H9 (cell line): ENCODE data around the gene POLH. TPM values are rescaled to one million over a fixed set of nuclear protein-coding genes. Genes with fewer than 3 reads are reported as not detected.
"Not testable (repeated sequence)": the region's sequence is repeated elsewhere in the genome, so short reads cannot be mapped to it uniquely, and the experiment has no call there.

ENCODE experiments used
- DNase-seq: peaks from one replicate; pipeline ENCODE4 v3.0.0-alpha.2; 2017
- H2AFZ ChIP-seq: one replicate; pipeline ENCODE4 v1.6.1; 2013; ENCODE audit warnings: mild to moderate bottlenecking, low read length, control low read depth, moderate library complexity
- H2AK5ac ChIP-seq: 2 replicates; pipeline ENCODE4 v1.6.1; 2013; ENCODE audit warnings: low read length, control low read depth, mixed read lengths; ENCODE audit not compliant: insufficient read length
- H2BK120ac ChIP-seq: one replicate; pipeline ENCODE4 v1.6.1; 2013; ENCODE audit warnings: low read depth, mild to moderate bottlenecking, low read length, control low read depth, inconsistent platforms; ENCODE audit not compliant: poor library complexity, severe bottlenecking
- H2BK12ac ChIP-seq: 2 replicates; pipeline ENCODE4 v1.6.1; 2013; ENCODE audit warnings: low read length, control low read depth, mixed read lengths, low read depth; ENCODE audit not compliant: insufficient read length
- H2BK15ac ChIP-seq: 2 replicates; pipeline ENCODE4 v1.6.1; 2013; ENCODE audit warnings: low read depth, low read length, control low read depth
- H2BK20ac ChIP-seq: one replicate; pipeline ENCODE4 v1.6.1; 2013; ENCODE audit warnings: low read depth, mild to moderate bottlenecking, low read length, control low read depth, inconsistent platforms; ENCODE audit not compliant: poor library complexity, severe bottlenecking
- H2BK5ac ChIP-seq: 2 replicates; pipeline ENCODE4 v1.6.1; 2013; ENCODE audit warnings: low read length, control low read depth, mixed read lengths; ENCODE audit not compliant: insufficient read length
- H3K14ac ChIP-seq: 2 replicates; pipeline ENCODE4 v1.6.1; 2013; ENCODE audit warnings: low read length, control low read depth; ENCODE audit not compliant: insufficient read depth
- H3K18ac ChIP-seq: 2 replicates; pipeline ENCODE4 v1.6.1; 2013; ENCODE audit warnings: low read depth, mild to moderate bottlenecking, mixed read lengths, low read length, control low read depth; ENCODE audit not compliant: insufficient read length
- H3K23ac ChIP-seq: 2 replicates; pipeline ENCODE4 v1.6.1; 2013; ENCODE audit warnings: low read length, control low read depth, mixed read lengths, low read depth; ENCODE audit not compliant: insufficient read length
- H3K23me2 ChIP-seq: 2 replicates; pipeline ENCODE4 v1.6.1; 2013; ENCODE audit warnings: low read depth, mild to moderate bottlenecking, mixed read lengths, low read length, control low read depth; ENCODE audit not compliant: insufficient read length, poor library complexity, severe bottlenecking
- H3K27ac ChIP-seq: 2 replicates; pipeline ENCODE4 v1.5.1; 2013; ENCODE audit warnings: low read length, control low read depth, mixed read lengths, low read depth; ENCODE audit not compliant: insufficient read length
- H3K27me3 ChIP-seq: 2 replicates; pipeline ENCODE4 v1.6.1; 2013; ENCODE audit warnings: low read length, control low read depth, inconsistent platforms; ENCODE audit not compliant: insufficient read depth
- H3K4ac ChIP-seq: 2 replicates; pipeline ENCODE4 v1.6.1; 2013; ENCODE audit warnings: low read depth, mild to moderate bottlenecking, control low read depth, inconsistent platforms, low read length, moderate library complexity
- H3K4me1 ChIP-seq: 2 replicates; pipeline ENCODE4 v1.6.1; 2013; ENCODE audit warnings: low read length, control low read depth, inconsistent platforms; ENCODE audit not compliant: insufficient read depth
- H3K4me2 ChIP-seq: 2 replicates; pipeline ENCODE4 v1.6.1; 2013; ENCODE audit warnings: low read length, control low read depth, mixed read lengths; ENCODE audit not compliant: insufficient read length, insufficient read depth
- H3K56ac ChIP-seq: 2 replicates; pipeline ENCODE4 v1.6.1; 2013; ENCODE audit warnings: low read depth, mild to moderate bottlenecking, mixed read lengths, low read length, control low read depth; ENCODE audit not compliant: insufficient read length
- H3K79me1 ChIP-seq: 2 replicates; pipeline ENCODE4 v1.6.1; 2013; ENCODE audit warnings: low read depth, mild to moderate bottlenecking, moderate library complexity, low read length, control low read depth, inconsistent platforms; ENCODE audit not compliant: insufficient read depth, poor library complexity, severe bottlenecking
- H3K79me2 ChIP-seq: 2 replicates; pipeline ENCODE4 v1.6.1; 2013; ENCODE audit warnings: low read length, control low read depth, inconsistent platforms; ENCODE audit not compliant: insufficient read depth
- H3K9ac ChIP-seq: 2 replicates; pipeline ENCODE4 v1.6.1; 2013; ENCODE audit warnings: low read length, control low read depth, mixed read lengths; ENCODE audit not compliant: insufficient read length; ENCODE audit errors: extremely low read depth
- H3K9me3 ChIP-seq: one replicate; pipeline ENCODE4 v1.6.1; 2013; ENCODE audit warnings: low read depth, low read length, inconsistent platforms; ENCODE audit not compliant: control insufficient read depth
- H3T11ph ChIP-seq: one replicate; pipeline ENCODE4 v1.6.1; 2013; ENCODE audit warnings: mild to moderate bottlenecking, low read length, control low read depth, inconsistent platforms
- H4K20me1 ChIP-seq: one replicate; pipeline ENCODE4 v1.6.1; 2013; ENCODE audit not compliant: control insufficient read depth, insufficient read length, insufficient read depth
- H4K5ac ChIP-seq: 2 replicates; pipeline ENCODE4 v1.6.1; 2013; ENCODE audit warnings: low read depth, mild to moderate bottlenecking, mixed read lengths, low read length, control low read depth; ENCODE audit not compliant: insufficient read length
- H4K8ac ChIP-seq: replicated peaks from 2 replicates; pipeline ENCODE4 v1.6.1; 2013; ENCODE audit warnings: low read length, control low read depth, mixed read lengths, low read depth; ENCODE audit not compliant: insufficient read length
- H4K91ac ChIP-seq: 2 replicates; pipeline ENCODE4 v1.6.1; 2013; ENCODE audit warnings: low read depth, mild to moderate bottlenecking, moderate library complexity, mixed read lengths, low read length, control low read depth; ENCODE audit not compliant: insufficient read length
- H3K27ac Mint-ChIP-seq, 3 experiments: 2 replicates in 2 of 3; 3 replicates in 1 of 3; pipeline ENCODE4 v1.8.0; 2020 to 2021; ENCODE audit warnings: mixed read lengths in 3 of 3, mild to moderate bottlenecking in 1 of 3, moderate library complexity in 1 of 3
- H3K27me3 Mint-ChIP-seq: 2 replicates; pipeline ENCODE4 v1.8.0; 2021; ENCODE audit warnings: low read depth, mild to moderate bottlenecking, moderate library complexity, mixed read lengths
- H3K36me3 Mint-ChIP-seq, 3 experiments: 2 replicates in 2 of 3; 3 replicates in 1 of 3; pipeline ENCODE4 v1.8.0; 2020 to 2021; ENCODE audit warnings: low read depth in 3 of 3, mixed read lengths in 3 of 3; ENCODE audit not compliant: insufficient read depth in 1 of 3
- H3K4me1 Mint-ChIP-seq, 2 experiments: 2 replicates each; pipeline ENCODE4 v1.8.0; 2020; ENCODE audit warnings: mixed read lengths in 2 of 2
- H3K4me3 Mint-ChIP-seq, 2 experiments: 2 replicates in 1 of 2; 3 replicates in 1 of 2; pipeline ENCODE4 v1.8.0; 2020 to 2021; ENCODE audit warnings: mild to moderate bottlenecking in 2 of 2, mixed read lengths in 2 of 2, moderate library complexity in 1 of 2
- H3K9me3 Mint-ChIP-seq, 2 experiments: 2 replicates in 1 of 2; 3 replicates in 1 of 2; pipeline ENCODE4 v1.8.0; 2020; ENCODE audit warnings: mild to moderate bottlenecking in 2 of 2, mixed read lengths in 2 of 2, moderate library complexity in 1 of 2
- CTCF ChIP-seq: fragments of 200-600 bp; sonication (generic); conservative IDR thresholded peaks from 3 replicates; pipeline ENCODE4 v1.8.0; 2021; ENCODE audit warnings: antibody characterized with exemption, mild to moderate bottlenecking
- WGBS: extraction: QIAGEN DNeasy Blood & Tissue Kit; methylation state at CpG from one replicate; pipeline ENCODE4 v1.1.7; 2013; ENCODE audit warnings: missing lambda C conversion rate, low lambda C conversion rate, mixed read lengths; ENCODE audit not compliant: insufficient read length; ENCODE audit errors: extremely low coverage; 5-methylcytosine and 5-hydroxymethylcytosine counted together
- total RNA-seq: library from RNA; stranded (reverse); gene quantifications from 2 replicates; pipeline ENCODE4 v1.2.1, GENCODE V29; 2021

Gene POLH
- total RNA-seq, 1 experiment from 2014 or later = 12.6 TPM

GRCh38 chr6:43547222-43547621, 28.8 kb upstream of the POLH start:
- Histone ChIP-seq H3K18ac (no peak overlapping the region), H3K23ac (no peak overlapping the region), H3K4me1 (no peaks in the 10 kb centered on the region), H3K27ac (no peak overlapping the region), H4K5ac (no peak overlapping the region), H2BK12ac (no peak overlapping the region), H4K8ac (no peak overlapping the region), H3K79me1 (no peaks in the 10 kb centered on the region), H3K27me3 (no peaks in the 10 kb centered on the region; the same call in 1 of the 2 replicates), H3K9me3 (no peaks in the 10 kb centered on the region), H3K4me2 (no peak overlapping the region), H3K56ac (no peak overlapping the region), H2BK15ac (no peak overlapping the region), H3K9ac (no peak overlapping the region), H2AFZ (no peak overlapping the region), H2BK20ac (no peak overlapping the region), H4K91ac (no peak overlapping the region), H3K4ac (no peak overlapping the region), H3K23me2 (no peaks in the 10 kb centered on the region), H3K14ac (no peak overlapping the region), H4K20me1 (no peaks in the 10 kb centered on the region), H3T11ph (no peak overlapping the region), H3K79me2 (no peaks in the 10 kb centered on the region), H2BK120ac (no peak overlapping the region), H2AK5ac (no peak overlapping the region), H2BK5ac (no peak overlapping the region)
- no peak for TF ChIP-seq CTCF
- no peaks in the 10 kb centered on the region for H3K27me3 Mint-ChIP-seq
- DNase-seq = no peak
- no peak overlapping the region for H3K4me3 Mint-ChIP-seq
- no peak overlapping the region for H3K27ac Mint-ChIP-seq
- no peaks in the 10 kb centered on the region for H3K4me1 Mint-ChIP-seq
- no CpG with 5 or more reads among the region's 3 CpGs for WGBS
- H3K36me3 Mint-ChIP-seq = peaks cover 50 to 88% (median 73%) of the 10 kb centered on the region in 3 experiments; a peak in 6 of 7 replicates
- H3K9me3 Mint-ChIP-seq = no peaks in the 10 kb centered on the region

GRCh38 chr6:43557620-43558019, 18.4 kb upstream of the POLH start:
- not testable (repeated sequence) for H2BK5ac ChIP-seq, H3K4me2 ChIP-seq, H3K9ac ChIP-seq, H3K27me3 Mint-ChIP-seq, H3K79me1 ChIP-seq, H3K4me1 Mint-ChIP-seq, H3K27ac Mint-ChIP-seq, H4K20me1 ChIP-seq, H2AFZ ChIP-seq, H3K23ac ChIP-seq, H3K9me3 ChIP-seq, H2BK15ac ChIP-seq, H3K4me3 Mint-ChIP-seq, H2AK5ac ChIP-seq, H2BK12ac ChIP-seq, H3K27ac ChIP-seq, H3T11ph ChIP-seq, H3K4ac ChIP-seq, H3K18ac ChIP-seq, H3K14ac ChIP-seq, H3K27me3 ChIP-seq, H2BK120ac ChIP-seq, H2BK20ac ChIP-seq, H3K23me2 ChIP-seq, H4K8ac ChIP-seq, H4K91ac ChIP-seq, H3K56ac ChIP-seq, DNase-seq, H3K4me1 ChIP-seq, H3K79me2 ChIP-seq, H3K9me3 Mint-ChIP-seq, H4K5ac ChIP-seq
- no CpG with 5 or more reads among the region's 7 CpGs for WGBS
- H3K36me3 Mint-ChIP-seq = peaks cover 48 to 95% (median 83%) of the 10 kb centered on the region in 3 experiments
